ENCODE measurements around the gene SLC1A5.

SLC1A5 gene

GRCh38 chr19:46728693-46729339, 59.6 kb downstream of the SLC1A5 start:
- POLR2A ChIA-PET = interaction anchor here (0.8 kb wide), 1 partner anchor 9 kb away, joined by 3 read pairs; no protein-coding TSS in a partner anchor
- Histone ChIP-seq H3K4me1 (ENCODE audit: control insufficient read depth, insufficient read depth, low read length) (no peaks in the 10 kb centered on the region; the same call in 1 of the 2 replicates), H3K9me3 (ENCODE audit: control insufficient read depth, insufficient read depth, low read depth, low read length) (no peaks in the 10 kb centered on the region)

More at GRCh38 chr19:46728693-46729339, 59.6 kb downstream of the SLC1A5 start:
- CTCF ChIA-PET = interaction anchor here (0.6 to 6.3 kb wide), 32 partner anchors 8 to 245 kb away, joined by 3 to 69 read pairs (median 4); partner anchors contain the start of gene DACT3
- H3K36me3 ChIP-seq (ENCODE audit: control insufficient read depth in 2 of 2, insufficient read depth in 1 of 2, low read length in 2 of 2) = peaks cover 28 to 99% of the 10 kb centered on the region in 2 experiments
- peak; percentile 60 for TF ChIP-seq KLF8 (tag by site-specific recombination; IDR thresholded peaks at IDR 0.05)
- 0 out of 2 replicates have a peak, but pooled peaks have one; percentile 24 for TF ChIP-seq RBAK (tag by site-specific recombination; IDR thresholded peaks at IDR 0.05)
- TF ChIP-seq ZNF513 (tag by site-specific recombination; IDR thresholded peaks at IDR 0.05) = peak; percentile 61
- peak; percentile 47 for TF ChIP-seq ZNF654 (tag by site-specific recombination; IDR thresholded peaks at IDR 0.05; ENCODE audit: low read depth)
- TF ChIP-seq ZNF658 (tag by site-specific recombination; IDR thresholded peaks at IDR 0.05) = no peak
- TF ChIP-seq GLI2 (tag by site-specific recombination; IDR thresholded peaks at IDR 0.05; ENCODE audit: borderline replicate concordance, low read depth) = no peak
- TF ChIP-seq PATZ1 (tag by site-specific recombination; IDR thresholded peaks at IDR 0.05) = peak; percentile 36; the same call in 1 of the 2 replicates
- peak; percentile 25; the same call in 1 of the 2 replicates for TF ChIP-seq BCL11A (tag by site-specific recombination; IDR thresholded peaks at IDR 0.05; ENCODE audit: low read depth)
- TF ChIP-seq CTCF (tag by site-specific recombination; IDR thresholded peaks at IDR 0.05) = peak; percentile 86
- peak; percentile 41; the same call in 1 of the 2 replicates for TF ChIP-seq ZNF692 (tag by site-specific recombination; IDR thresholded peaks at IDR 0.05)
- TF ChIP-seq OSR2 (tag by site-specific recombination; IDR thresholded peaks at IDR 0.05) = no peak
- 0 out of 2 replicates have a peak, but pooled peaks have one; percentile 34 for TF ChIP-seq ZNF24 (tag by site-specific recombination; IDR thresholded peaks at IDR 0.05)
- TF ChIP-seq GLIS1 (tag by site-specific recombination; IDR thresholded peaks at IDR 0.05) = peak; percentile 12; the same call in 1 of the 2 replicates
- no peak for TF ChIP-seq EGR2 (tag by site-specific recombination; IDR thresholded peaks at IDR 0.05; ENCODE audit: low read depth)
- 0 out of 2 replicates have a peak, but pooled peaks have one; percentile 26 for TF ChIP-seq ZIC2 (tag by site-specific recombination; IDR thresholded peaks at IDR 0.05)
- H3K4me3 ChIP-seq (ENCODE audit: low read depth, low read length) = no peak overlapping the region
- H3K27ac ChIP-seq (ENCODE audit: extremely low read depth, low read depth, low read length) = no peak overlapping the region

Data from HEK293 (cell line).